ENCODE results near the gene ZNF460. TPM values are rescaled to one million over a fixed set of nuclear protein-coding genes. Genes with fewer than 3 reads are reported as not detected.

ZNF460 gene
- total RNA-seq, 1 experiment from 2014 or later = 43.1 TPM

- ChIA-PET POLR2A (no interaction called here), RAD21 (ENCODE audit: low non-redundant PET in 1 of 2, low total read pairs in 2 of 2, uncharacterized antibody in 2 of 2, unreplicated experiment in 2 of 2) (no interaction called here), CTCF (no interaction called here)
- H3K27me3 ChIP-seq (ENCODE audit: insufficient read depth, low read length) = no peaks in the 10 kb centered on the region
- no peak overlapping the region for H3K9ac ChIP-seq (ENCODE audit: low read length)
- no peaks in the 10 kb centered on the region for H3K4me1 ChIP-seq (ENCODE audit: control insufficient read depth in 1 of 2, insufficient read depth in 2 of 2, low read length in 2 of 2)
- H3K27ac ChIP-seq (ENCODE audit: low read depth, low read length) = no peak overlapping the region
- no peaks in the 10 kb centered on the region for H3K79me2 ChIP-seq (ENCODE audit: insufficient read depth, low read length)
- ATAC-seq (no peak), DNase-seq (ENCODE audit: low read depth, low spot score) (no peak)
- no peak overlapping the region for H2AFZ ChIP-seq (ENCODE audit: low read depth, low read length, poor library complexity, severe bottlenecking)
- no peaks in the 10 kb centered on the region for H3K9me2 ChIP-seq (ENCODE audit: insufficient read depth)
- TF ChIP-seq TCF7L2 (IDR thresholded peaks at IDR 0.05; ENCODE audit: borderline replicate concordance, extremely low read depth, insufficient read depth, insufficient read length) = no peak
- TF ChIP-seq REST (IDR thresholded peaks at IDR 0.05; ENCODE audit: low read depth) = no peak
- TF ChIP-seq POLR2AphosphoS5 (IDR thresholded peaks at IDR 0.05; ENCODE audit: low read depth, low read length) = no peak
- no peak for TF ChIP-seq ZFX (IDR thresholded peaks at IDR 0.05)
- TF ChIP-seq MAX (IDR thresholded peaks at IDR 0.05) = no peak
- no peak for TF ChIP-seq ATF3 (IDR thresholded peaks at IDR 0.05)
- no peak for TF ChIP-seq POLR2A (IDR thresholded peaks at IDR 0.05; ENCODE audit: borderline replicate concordance, extremely low read depth, insufficient read depth, insufficient read length)
- no peak for TF ChIP-seq CTCF (IDR thresholded peaks at IDR 0.05 in 2 of 3, conservative IDR thresholded peaks at IDR 0.05 in 1 of 3; ENCODE audit: borderline replicate concordance in 1 of 3, insufficient read depth in 1 of 3, low read depth in 2 of 3, low read length in 2 of 3)
- TF ChIP-seq ELF1 (IDR thresholded peaks at IDR 0.05; ENCODE audit: borderline replicate concordance, low read depth) = no peak
- TF ChIP-seq ZBTB33 (IDR thresholded peaks at IDR 0.05; ENCODE audit: extremely low read depth, insufficient replicate concordance, low read length) = no peak
- no peak for TF ChIP-seq JUND (IDR thresholded peaks at IDR 0.05)
- no peak for TF ChIP-seq EZH2phosphoT487 (IDR thresholded peaks at IDR 0.05; ENCODE audit: borderline replicate concordance)
- no peak for TF ChIP-seq YY1 (IDR thresholded peaks at IDR 0.05; ENCODE audit: extremely low read depth, insufficient replicate concordance, low read depth, low read length)
- no peak for TF ChIP-seq CEBPB (IDR thresholded peaks at IDR 0.05; ENCODE audit: low read depth)
- no peak for TF ChIP-seq FOSL1 (IDR thresholded peaks at IDR 0.05; ENCODE audit: low read depth)
- no peak for TF ChIP-seq EGR1 (IDR thresholded peaks at IDR 0.05; ENCODE audit: low read depth)
- no peak for TF ChIP-seq SRF (IDR thresholded peaks at IDR 0.05; ENCODE audit: low read depth)
- no peak for TF ChIP-seq SP1 (IDR thresholded peaks at IDR 0.05; ENCODE audit: low read depth)
- TF ChIP-seq RAD21 (IDR thresholded peaks at IDR 0.05; ENCODE audit: low read depth) = no peak
- H3K36me3 ChIP-seq (ENCODE audit: control insufficient read depth in 1 of 2, insufficient read depth in 2 of 2, low read length in 2 of 2) = no peaks in the 10 kb centered on the region
- BruUV-seq (replicated peaks) = no TSS peak
- H3K4me3 ChIP-seq (replicated peaks in 1 of 2; ENCODE audit: low read depth in 1 of 2, low read length in 2 of 2) = no peak overlapping the region
- intact Hi-C loops (cut with micrococcal nuclease) = no loop called here
- H3K4me2 ChIP-seq (ENCODE audit: low read length) = no peak overlapping the region
- H4K20me1 ChIP-seq (ENCODE audit: insufficient read depth) = no peaks in the 10 kb centered on the region
- no peaks in the 10 kb centered on the region for H3K9me3 ChIP-seq (ENCODE audit: control insufficient read depth in 1 of 2, insufficient read depth in 1 of 2, low read depth in 1 of 2, low read length in 2 of 2)
These were observed 48.6 kb upstream of the ZNF460 start for GRCh38 chr19:57231686-57232085.

Measured in HCT116 (cell line).